NCI-H2196 treated with DMSO at 0.1 percent for 48 hours (cell line): ENCODE data around the gene TNRC18.
"Not testable (repeated sequence)": the region's sequence is repeated elsewhere in the genome, so short reads cannot be mapped to it uniquely, and the experiment has no call there.

Experiments
- DNase-seq: peaks from one replicate; lab custom pipeline; 2025; ENCODE audit not compliant: unreplicated experiment; lab: John Stamatoyannopoulos, UW

TNRC18 gene

DNA sequence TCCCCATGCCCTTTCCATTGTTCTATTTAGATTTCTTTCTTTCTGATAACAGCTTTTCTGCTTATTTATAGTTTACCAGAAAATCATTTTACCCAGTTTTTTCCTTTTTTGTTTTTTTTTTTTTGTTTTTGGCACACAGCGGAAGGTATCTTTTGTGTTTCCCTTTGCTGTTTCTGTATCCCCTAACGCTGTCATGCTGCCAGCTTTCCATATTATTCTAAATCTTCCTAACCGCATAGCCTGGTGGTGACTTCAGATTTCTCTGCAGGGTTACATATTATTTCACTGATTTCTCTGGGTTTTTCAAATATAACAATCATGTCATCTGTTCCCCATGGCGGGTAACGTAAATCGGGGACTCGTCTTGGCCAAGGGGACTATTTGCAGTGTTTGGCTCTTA is 144.9 kb downstream of the TNRC18 start:
- DNase-seq = no peak

DNA sequence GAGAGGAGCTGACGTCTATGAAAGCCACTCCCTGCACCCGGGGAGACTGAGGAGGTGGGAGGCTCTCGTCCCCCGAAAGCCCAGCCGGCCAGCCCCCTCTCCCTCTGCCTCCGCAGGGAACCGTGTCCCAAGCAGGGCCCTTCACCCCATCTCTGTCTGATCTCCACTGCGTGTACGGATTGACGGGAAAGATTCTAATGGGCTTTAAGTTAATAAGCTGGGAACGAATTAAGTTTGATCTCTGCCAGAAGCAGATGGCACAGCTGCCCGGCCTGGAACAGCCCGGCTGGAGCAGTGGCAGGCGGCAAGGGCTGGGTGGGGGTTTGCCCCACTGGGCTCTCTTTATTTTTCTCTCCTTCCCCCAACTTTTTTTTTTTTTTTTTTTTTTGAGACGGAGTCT is 147.0 kb downstream of the TNRC18 start:
- DNase-seq = no peak

GRCh38 chr7:5276123-5276522 is 147.5 kb downstream of the TNRC18 start:
- DNase-seq = not testable (repeated sequence)

GRCh38 chr7:5275510-5275909 is 148.1 kb downstream of the TNRC18 start:
- DNase-seq = peak; percentile 29

- DNase-seq = peak; percentile 27
These were observed 148.6 kb downstream of the TNRC18 start for GRCh38 chr7:5274985-5275431.

GRCh38 chr7:5274441-5274840 is 149.2 kb downstream of the TNRC18 start:
- DNase-seq = no peak

- DNase-seq = peak; percentile 55
These were observed 149.7 kb downstream of the TNRC18 start for GRCh38 chr7:5273831-5274405.

- no peak for DNase-seq
These were observed 152.8 kb downstream of the TNRC18 start for GRCh38 chr7:5270788-5271187.

DNA sequence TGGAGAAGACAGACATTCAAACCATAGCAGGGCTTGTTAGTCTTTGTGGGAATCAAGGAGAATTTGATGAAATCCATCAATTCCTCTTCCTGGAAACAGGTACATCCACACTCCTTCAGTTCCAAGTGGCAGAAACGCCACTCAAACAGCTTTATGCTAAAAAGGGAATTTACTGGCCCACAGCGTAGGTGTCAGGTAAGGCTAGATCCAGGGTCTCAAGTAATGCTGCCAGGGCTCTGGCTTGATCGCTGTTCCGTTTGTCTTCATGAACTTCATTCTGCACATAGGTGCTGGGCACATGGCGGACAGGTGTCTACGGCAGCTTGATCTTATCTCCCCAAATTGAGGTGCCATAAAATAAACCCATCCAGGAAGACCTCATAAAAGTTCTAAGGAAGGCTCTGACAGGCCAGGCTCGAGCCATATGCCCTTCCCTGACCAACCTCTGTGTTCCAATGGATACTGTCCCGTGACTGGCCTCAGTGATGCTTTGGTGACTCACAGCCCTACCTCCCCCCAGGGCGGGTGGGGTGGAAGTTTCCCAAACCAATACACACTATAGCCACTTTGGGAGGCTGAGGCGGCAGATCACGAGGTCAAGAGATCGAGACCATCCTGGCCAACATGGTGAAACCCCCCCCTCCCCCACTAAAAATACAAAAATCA is 153.5 kb downstream of the TNRC18 start:
- DNase-seq = not testable (repeated sequence)

GRCh38 chr7:5267829-5268228 is 155.8 kb downstream of the TNRC18 start:
- not testable (repeated sequence) for DNase-seq

DNA sequence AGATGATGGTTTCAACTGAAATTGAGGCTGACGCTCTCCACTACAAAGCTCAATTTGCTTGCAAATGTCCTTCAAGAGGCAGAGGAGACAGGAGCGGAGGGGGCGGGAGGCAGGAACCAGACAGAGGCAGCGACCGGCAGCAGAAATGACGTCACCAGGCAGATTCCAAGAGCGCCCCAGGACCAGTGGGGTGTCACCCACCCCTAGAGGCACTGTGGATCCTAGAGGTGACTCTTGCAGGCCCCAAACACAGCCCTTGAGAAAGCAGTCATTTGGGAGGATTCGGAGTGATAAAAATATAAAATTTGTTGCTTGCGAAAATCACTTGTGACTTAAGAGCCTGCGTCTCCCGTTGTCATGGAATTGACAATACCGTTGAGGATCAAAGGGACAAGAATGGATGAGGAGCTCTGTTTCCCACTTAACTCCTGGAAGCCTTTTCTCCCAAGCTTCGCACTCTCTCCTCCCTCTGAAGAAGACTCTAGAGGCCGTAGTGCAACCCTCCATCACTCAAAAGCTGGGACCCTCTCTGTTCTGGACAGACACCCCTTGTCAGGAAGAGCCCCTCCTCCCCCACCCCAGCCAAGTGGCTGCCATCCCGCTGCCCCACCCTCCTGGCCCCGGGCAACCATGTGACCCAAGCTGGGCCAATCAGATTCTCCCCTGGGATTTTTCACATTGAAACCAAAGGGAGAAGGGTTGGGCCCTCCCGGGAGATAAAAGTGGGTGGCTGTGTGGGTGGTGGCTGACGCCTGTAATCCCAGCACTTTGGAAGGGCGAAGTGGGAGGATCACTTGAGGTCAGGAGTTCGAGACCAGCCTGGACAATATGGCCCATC is 157.2 kb downstream of the TNRC18 start:
- no peak for DNase-seq

DNA sequence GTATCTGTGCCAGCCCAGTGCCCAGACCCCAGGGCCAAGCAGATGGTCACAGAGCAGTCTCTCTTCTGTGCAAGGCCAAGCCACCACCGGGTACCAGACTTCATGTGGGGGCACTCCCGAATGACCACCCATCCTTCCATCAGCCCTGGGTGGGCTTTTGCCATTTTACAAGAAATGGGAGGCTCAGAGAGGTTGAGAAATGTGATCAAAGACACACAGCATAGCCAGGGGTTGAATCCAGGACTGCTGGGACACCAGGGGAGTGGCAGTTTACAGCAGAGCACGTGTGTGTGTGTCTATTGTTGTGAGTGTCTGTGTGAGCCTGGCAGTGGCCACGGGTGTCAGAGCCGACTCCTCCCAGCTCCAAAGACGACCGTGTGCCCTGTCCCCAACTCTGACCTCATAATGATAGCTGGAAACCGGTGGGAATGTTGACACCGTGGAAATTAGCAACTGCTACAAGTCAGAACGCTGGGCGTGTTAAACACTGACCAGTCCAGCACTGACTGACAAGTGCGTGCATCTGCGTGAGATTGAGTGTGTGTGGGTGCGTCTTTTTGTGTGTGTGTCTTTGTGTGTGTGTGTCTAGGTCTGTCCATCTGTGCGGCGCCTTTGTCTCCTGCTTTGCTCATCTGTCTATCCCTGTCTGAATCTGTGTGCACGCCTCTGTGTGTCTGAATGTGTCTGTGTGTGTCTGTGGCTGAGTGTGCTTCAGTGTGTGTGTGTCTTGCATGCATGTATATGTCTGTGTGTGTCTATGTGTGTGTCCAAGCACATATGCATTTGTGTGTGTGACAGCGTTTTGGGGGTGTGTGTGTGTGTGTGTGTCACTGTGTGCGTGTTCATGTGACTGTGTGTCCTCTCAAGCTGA is 158.1 kb downstream of the TNRC18 start:
- no peak for DNase-seq

DNA sequence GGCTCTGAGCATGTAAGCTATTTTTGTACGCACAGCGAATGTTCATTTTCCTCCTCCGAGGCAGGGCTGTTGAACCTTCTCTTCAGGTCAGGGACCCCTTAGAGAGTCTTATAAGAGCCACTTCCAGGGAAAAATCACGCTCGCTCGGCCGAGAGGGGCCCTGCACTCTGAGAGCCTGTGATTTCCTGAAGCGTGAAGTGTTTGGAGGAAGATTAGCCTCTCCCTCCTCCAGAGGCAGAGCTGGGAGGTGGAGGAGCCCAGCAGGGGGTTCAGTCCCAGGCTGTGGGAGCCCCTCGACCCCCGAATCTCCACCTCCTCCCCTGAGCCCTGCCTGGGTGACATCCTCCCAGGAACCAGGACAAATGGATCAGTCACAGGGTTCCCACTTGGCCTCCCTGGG is 160.6 kb downstream of the TNRC18 start:
- not testable (repeated sequence) for DNase-seq

GRCh38 chr7:5260530-5261068 is 163.0 kb downstream of the TNRC18 start:
- DNase-seq = not testable (repeated sequence)
